Naive thymus-derived CD8-positive, alpha-beta T cell (primary cell): Measurements from ENCODE around the gene TTL. TPM values are rescaled to one million over a fixed set of nuclear protein-coding genes. Genes with fewer than 3 reads are reported as not detected.

Experiments
- polyA plus RNA-seq, 3 donors: library from polyadenylated mRNA; unstranded; fragments of 300-500 nt; fragmentation: Illumina TruSeq; gene quantifications; one replicate each; pipeline ENCODE4 v1.2.3, GENCODE V29; 2021
- total RNA-seq, 8 experiments: library from RNA in 2 of 8; stranded (reverse) in 2 of 8; gene quantifications; one replicate each; pipeline ENCODE4 v1.2.3 and lab custom pipeline; 2021 to 2026

Gene TTL
- total and polyA plus RNA-seq, 5 experiments from 2014 or later: 1.7 to 18.9 (median 3.3) TPM

Other genes with a start within 250 kb of the TTL start
- gene ZC3H8, start 227.1 kb upstream of the TTL start, total RNA-seq: 10 to 100 TPM; 22.2 to 29.4 TPM
- gene ZC3H8, start 227.1 kb upstream of the TTL start, polyA plus RNA-seq: 10 to 100 TPM; 10.6 to 17.3 (median 11.9) TPM
- gene ZC3H6, start 206.6 kb upstream of the TTL start, total RNA-seq: 10 to 100 TPM; 29.1 to 33.3 TPM
- 10 to 100 TPM in 1 of 3 donors, 1 to 10 TPM in 2; 5.0 to 10.3 (median 9.0) TPM for gene ZC3H6, start 206.6 kb upstream of the TTL start, polyA plus RNA-seq
- gene RGPD8, start 48.5 kb upstream of the TTL start, total RNA-seq: 10 to 100 TPM; 32.4 to 37.5 TPM
- gene RGPD8, start 48.5 kb upstream of the TTL start, polyA plus RNA-seq: 1 to 10 TPM in 2 of 3 donors, under 1 TPM in 1; 0.68 to 3.6 (median 3.6) TPM
- gene POLR1B, start 60.3 kb downstream of the TTL start, total RNA-seq: 10 to 100 TPM; 28.5 to 33.8 TPM
- 10 to 100 TPM; 14.9 to 23.8 (median 17.5) TPM for gene POLR1B, start 60.3 kb downstream of the TTL start, polyA plus RNA-seq
- 10 to 100 TPM; 20.8 to 27.1 TPM for gene CHCHD5, start 102.5 kb downstream of the TTL start, total RNA-seq
- 10 to 100 TPM; 43.6 to 61.7 (median 46.2) TPM for gene CHCHD5, start 102.5 kb downstream of the TTL start, polyA plus RNA-seq
- 10 to 100 TPM; 71.2 to 75.6 TPM for gene SLC20A1, start 163.8 kb downstream of the TTL start, total RNA-seq
- 10 to 100 TPM; 17.0 to 33.7 (median 21.2) TPM for gene SLC20A1, start 163.8 kb downstream of the TTL start, polyA plus RNA-seq
- not detected for gene NT5DC4, start 238.9 kb downstream of the TTL start, total RNA-seq
- gene NT5DC4, start 238.9 kb downstream of the TTL start, polyA plus RNA-seq: not detected